ENCODE measurements around the gene MCM3. TPM values are rescaled to one million over a fixed set of nuclear protein-coding genes. Genes with fewer than 3 reads are reported as not detected.

MCM3 gene
- total and polyA plus RNA-seq, 2 donors from 2014 or later, result 19.7 to 40.9 TPM

DNA sequence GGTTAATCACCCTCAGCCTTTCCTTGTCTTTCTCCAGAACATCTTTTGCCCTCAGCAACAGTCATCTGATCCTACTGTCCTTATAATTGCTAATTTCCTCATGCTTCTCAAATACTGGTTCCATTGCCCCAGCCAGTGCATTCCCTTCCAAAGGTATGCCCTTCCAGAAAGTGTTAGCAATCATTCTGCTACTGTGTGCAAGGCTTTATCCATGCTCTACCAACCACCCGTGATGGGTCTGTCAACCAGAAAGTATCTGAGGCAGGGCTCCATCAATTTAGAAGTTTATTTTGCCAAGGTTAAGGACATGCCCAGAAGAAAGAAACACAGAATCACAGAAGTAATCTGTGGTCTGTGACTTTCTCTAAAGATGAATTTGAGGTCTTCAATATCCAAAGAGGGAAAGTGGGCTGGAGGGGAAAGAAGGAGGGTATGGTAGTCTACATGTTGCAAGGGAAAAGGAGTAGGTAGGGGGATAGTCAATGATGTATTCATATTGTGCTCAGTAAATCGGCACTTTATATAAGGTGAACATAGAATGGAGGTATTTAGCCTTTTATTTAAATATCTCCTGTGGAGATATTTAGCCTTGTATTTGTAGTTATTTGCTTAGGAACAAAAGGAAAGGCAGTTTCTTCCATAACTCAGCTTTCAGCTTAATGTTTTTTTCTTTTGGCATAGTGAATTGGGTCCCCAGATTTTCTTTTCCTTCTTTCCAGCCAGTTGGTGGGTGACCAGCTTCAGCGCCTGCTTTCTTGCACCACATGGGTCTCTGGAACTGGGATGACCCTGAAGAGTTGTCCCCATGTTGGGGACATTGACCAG lies 42.2 kb upstream of the MCM3 start:
- TF ChIP-seq, protein P1, sequence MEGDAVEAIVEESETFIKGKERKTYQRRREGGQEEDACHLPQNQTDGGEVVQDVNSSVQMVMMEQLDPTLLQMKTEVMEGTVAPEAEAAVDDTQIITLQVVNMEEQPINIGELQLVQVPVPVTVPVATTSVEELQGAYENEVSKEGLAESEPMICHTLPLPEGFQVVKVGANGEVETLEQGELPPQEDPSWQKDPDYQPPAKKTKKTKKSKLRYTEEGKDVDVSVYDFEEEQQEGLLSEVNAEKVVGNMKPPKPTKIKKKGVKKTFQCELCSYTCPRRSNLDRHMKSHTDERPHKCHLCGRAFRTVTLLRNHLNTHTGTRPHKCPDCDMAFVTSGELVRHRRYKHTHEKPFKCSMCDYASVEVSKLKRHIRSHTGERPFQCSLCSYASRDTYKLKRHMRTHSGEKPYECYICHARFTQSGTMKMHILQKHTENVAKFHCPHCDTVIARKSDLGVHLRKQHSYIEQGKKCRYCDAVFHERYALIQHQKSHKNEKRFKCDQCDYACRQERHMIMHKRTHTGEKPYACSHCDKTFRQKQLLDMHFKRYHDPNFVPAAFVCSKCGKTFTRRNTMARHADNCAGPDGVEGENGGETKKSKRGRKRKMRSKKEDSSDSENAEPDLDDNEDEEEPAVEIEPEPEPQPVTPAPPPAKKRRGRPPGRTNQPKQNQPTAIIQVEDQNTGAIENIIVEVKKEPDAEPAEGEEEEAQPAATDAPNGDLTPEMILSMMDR (IDR thresholded peaks at IDR 0.05; ENCODE audit: borderline replicate concordance, extremely low read depth, insufficient read depth), result no peak
- intact Hi-C loops (cut with DNase I), result no loop called here
- H3K4me3 ChIP-seq (ENCODE audit: low read length in 3 of 3), result no peak overlapping the region
- H3K27ac ChIP-seq (ENCODE audit: low read depth in 2 of 2, low read length in 2 of 2), result no peak overlapping the region
- H3K36me3 ChIP-seq (ENCODE audit: control insufficient read depth in 2 of 3, insufficient read depth in 3 of 3, low read length in 3 of 3), result no peaks in the 10 kb centered on the region
- no peak for FAIRE-seq
- H3K4me1 ChIP-seq (ENCODE audit: control insufficient read depth in 2 of 3, insufficient read depth in 2 of 3, low read depth in 1 of 3, low read length in 3 of 3), result peaks cover 0 to 6% (median 0%) of the 10 kb centered on the region in 3 donors
- H3K27me3 ChIP-seq (ENCODE audit: control insufficient read depth, insufficient read depth, low read length), result no peaks in the 10 kb centered on the region
- DNase-seq, result peak in 2 of 5 donors; percentile 39 to 48
- H3K9me3 ChIP-seq (ENCODE audit: control insufficient read depth in 2 of 3, insufficient read depth in 1 of 3, low read length in 3 of 3), result no peaks in the 10 kb centered on the region
- no peak overlapping the region for H3K9ac ChIP-seq (ENCODE audit: low read length in 3 of 3)

DNA sequence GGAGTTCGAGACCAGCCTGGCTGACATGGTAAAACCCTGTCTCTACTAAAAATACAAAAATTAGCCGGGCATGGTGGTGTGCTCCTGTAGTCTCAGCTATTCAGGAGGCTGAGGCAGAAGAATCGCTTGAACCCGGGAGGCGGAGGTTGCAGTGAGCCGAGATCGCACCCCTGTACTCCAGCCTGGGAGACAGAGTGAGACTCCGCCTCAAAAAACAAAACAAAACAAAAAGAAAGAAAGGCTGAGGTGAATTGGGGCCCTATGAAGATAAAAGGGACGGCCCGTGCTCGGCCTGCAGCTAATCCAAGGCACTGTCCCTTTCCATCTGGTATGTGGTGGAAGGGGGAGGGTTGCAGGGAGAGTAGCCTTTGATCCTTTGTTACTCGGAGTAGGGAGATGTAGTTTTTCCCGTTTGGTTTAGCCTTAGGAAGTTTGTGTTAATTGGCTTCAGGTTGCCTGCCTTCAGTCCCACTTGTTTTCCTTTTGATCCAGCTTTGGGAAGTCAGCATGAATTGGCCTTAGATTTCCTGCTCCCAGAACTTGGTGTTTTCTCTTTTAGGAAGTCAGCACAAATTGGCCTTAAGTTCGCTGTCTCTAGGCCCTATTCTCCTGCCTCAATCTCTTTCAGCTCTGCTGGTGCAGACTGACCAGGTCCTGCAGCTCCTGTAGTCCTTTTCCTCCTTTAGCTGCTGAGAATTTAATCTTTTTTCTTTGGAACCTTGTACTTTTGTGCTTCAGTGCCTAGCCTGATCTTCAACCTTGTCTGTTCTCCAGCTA lies 41.3 kb upstream of the MCM3 start:
- Histone ChIP-seq H3K4me3 (ENCODE audit: low read length in 3 of 3) (no peak overlapping the region), H3K9ac (ENCODE audit: low read length in 3 of 3) (no peak overlapping the region), H3K9me3 (ENCODE audit: control insufficient read depth in 2 of 3, insufficient read depth in 1 of 3, low read length in 3 of 3) (no peaks in the 10 kb centered on the region), H3K36me3 (ENCODE audit: control insufficient read depth in 2 of 3, insufficient read depth in 3 of 3, low read length in 3 of 3) (no peaks in the 10 kb centered on the region), H3K27me3 (ENCODE audit: control insufficient read depth, insufficient read depth, low read length) (no peaks in the 10 kb centered on the region), H3K27ac (ENCODE audit: low read depth in 2 of 2, low read length in 2 of 2) (no peak overlapping the region), H3K4me1 (ENCODE audit: control insufficient read depth in 2 of 3, insufficient read depth in 2 of 3, low read depth in 1 of 3, low read length in 3 of 3) (peaks cover 0 to 6% (median 0%) of the 10 kb centered on the region in 3 donors)
- DNase-seq (peak in 3 of 5 donors; percentile 23 to 72 (median 63)), FAIRE-seq (no peak)
- TF ChIP-seq, protein P1 (IDR thresholded peaks at IDR 0.05; ENCODE audit: borderline replicate concordance, extremely low read depth, insufficient read depth), result no peak
- intact Hi-C loops (cut with DNase I), result no loop called here

DNA sequence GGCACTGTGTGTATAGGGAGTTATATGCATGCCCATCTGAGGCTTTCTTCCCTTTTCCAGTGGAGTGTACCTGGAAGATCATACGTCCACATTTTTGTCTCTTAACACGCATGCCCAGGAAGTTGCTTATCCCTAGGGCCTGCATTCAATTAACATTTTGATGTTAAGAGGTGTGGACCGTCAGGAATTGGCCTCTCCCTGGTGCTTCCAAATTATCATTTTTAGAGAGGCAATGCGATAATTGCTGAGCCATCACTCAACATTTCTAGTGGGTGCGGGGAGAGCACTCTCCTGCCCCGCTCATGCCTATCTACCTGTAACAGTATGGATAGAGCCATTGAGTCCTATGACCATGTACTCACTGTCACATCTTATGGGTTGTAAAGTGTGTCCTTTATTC lies 39.6 kb upstream of the MCM3 start:
- TF ChIP-seq, protein P1 (IDR thresholded peaks at IDR 0.05; ENCODE audit: borderline replicate concordance, extremely low read depth, insufficient read depth), result no peak
- FAIRE-seq (no peak), DNase-seq (no peak)
- H3K27ac ChIP-seq (ENCODE audit: low read depth in 2 of 2, low read length in 2 of 2), result no peak overlapping the region
- H3K9me3 ChIP-seq (ENCODE audit: control insufficient read depth in 2 of 3, insufficient read depth in 1 of 3, low read length in 3 of 3), result no peaks in the 10 kb centered on the region
- no peak overlapping the region for H3K9ac ChIP-seq (ENCODE audit: low read length in 3 of 3)
- intact Hi-C loops (cut with DNase I), result no loop called here
- H3K27me3 ChIP-seq (ENCODE audit: control insufficient read depth, insufficient read depth, low read length), result no peaks in the 10 kb centered on the region
- H3K36me3 ChIP-seq (ENCODE audit: control insufficient read depth in 2 of 3, insufficient read depth in 3 of 3, low read length in 3 of 3), result no peaks in the 10 kb centered on the region
- H3K4me3 ChIP-seq (ENCODE audit: low read length in 3 of 3), result no peak overlapping the region
- H3K4me1 ChIP-seq (ENCODE audit: control insufficient read depth in 2 of 3, insufficient read depth in 2 of 3, low read depth in 1 of 3, low read length in 3 of 3), result peaks cover 0 to 6% (median 0%) of the 10 kb centered on the region in 3 donors
